HCT116 (cell line): ENCODE data around the gene N4BP2. TPM values are rescaled to one million over a fixed set of nuclear protein-coding genes. Genes with fewer than 3 reads are reported as not detected.
A peak's percentile ranks its signal among the peaks of the same experiment; 100 is the strongest.

Experiments
- ATAC-seq: fragments of 200-7000 bp; cut with Tn5 transposase; 2 replicates; pipeline ENCODE4 v1.9.1; 2020; ENCODE audit warnings: mild to moderate bottlenecking, moderate library complexity
- BruUV-seq: library from RNA; stranded (reverse); fragments of 400-500 nt; replicated peaks from 2 replicates; lab custom pipeline; 2021; lab: Mats Ljungman, UMichigan
- CTCF ChIA-PET: fragments of 300-600 bp; sonication (Branson Sonifier 250); formaldehyde crosslinking; loops from one replicate; lab custom pipeline; 2021; ENCODE audit warnings: antibody characterized with exemption; lab: Charles Lee
- POLR2A ChIA-PET: fragments of 300-600, 350-600 bp; sonication (Branson Sonifier 250); formaldehyde crosslinking; loops from one replicate; lab custom pipeline; 2021; ENCODE audit warnings: antibody characterized with exemption; lab: Charles Lee
- RAD21 ChIA-PET, 2 experiments: fragments of 300-600 bp; sonication (Branson Sonifier 250); formaldehyde crosslinking; loops; one replicate each; lab custom pipeline; 2023; ENCODE audit warnings: low total read pairs in 2 of 2; ENCODE audit not compliant: uncharacterized antibody in 2 of 2, unreplicated experiment in 2 of 2, low non-redundant PET in 1 of 2; lab: Charles Lee
- DNase-seq: peaks from one replicate; pipeline ENCODE4 v3.0.0-alpha.2; 2010; ENCODE audit warnings: low read depth, low spot score
- H2AFZ ChIP-seq: fragments of 200-600 bp; shearing (Covaris generic), sonication (generic); 2 replicates; pipeline ENCODE4 v1.6.1; 2017; ENCODE audit warnings: low read depth, mixed run types, mixed read lengths, antibody characterized with exemption, low read length; ENCODE audit not compliant: poor library complexity, severe bottlenecking
- H3K27ac ChIP-seq: 2 replicates; pipeline ENCODE4 v1.5.1; 2012; ENCODE audit warnings: low read depth, low read length
- H3K27me3 ChIP-seq: fragments of 200-600 bp; sonication (generic); 2 replicates; pipeline ENCODE4 v1.6.1; 2016; ENCODE audit warnings: mixed run types, low read length, mixed read lengths; ENCODE audit not compliant: insufficient read depth
- H3K36me3 ChIP-seq, 2 experiments: fragments of 200-500 bp in 1 of 2; fragments of 200-600 bp in 1 of 2; sonication (Bioruptor generic) in 1 of 2; sonication (generic) in 1 of 2; 2 replicates each; pipeline versions ENCODE4 v1.5.1 to v1.6.1; 2014 to 2016; ENCODE audit warnings: low read length in 2 of 2, inconsistent platforms in 1 of 2, mixed read lengths in 1 of 2, mixed run types in 1 of 2; ENCODE audit not compliant: insufficient read depth in 2 of 2, control insufficient read depth in 1 of 2
- H3K4me1 ChIP-seq, 2 experiments: fragments of 200-600 bp in 1 of 2; sonication (generic) in 1 of 2; 2 replicates each; pipeline versions ENCODE4 v1.5.1 to v1.6.1; 2012 to 2017; ENCODE audit warnings: low read length in 2 of 2, inconsistent platforms in 1 of 2, mild to moderate bottlenecking in 1 of 2, mixed read lengths in 1 of 2, mixed run types in 1 of 2, moderate library complexity in 1 of 2; ENCODE audit not compliant: insufficient read depth in 2 of 2, control insufficient read depth in 1 of 2
- H3K4me2 ChIP-seq: fragments of 200-600 bp; sonication (generic); 2 replicates; pipeline ENCODE4 v1.6.1; 2017; ENCODE audit warnings: mixed run types, low read length, mixed read lengths
- H3K4me3 ChIP-seq, 2 experiments: fragments of 200-600 bp in 1 of 2; sonication (generic) in 1 of 2; replicated peaks in 1 of 2; 2 replicates each; pipeline ENCODE4 v1.5.1; 2011 to 2016; ENCODE audit warnings: low read length in 2 of 2, control low read depth in 1 of 2, low read depth in 1 of 2, mild to moderate bottlenecking in 1 of 2, mixed read lengths in 1 of 2, mixed run types in 1 of 2
- H3K79me2 ChIP-seq: fragments of 200-600 bp; sonication (generic); 2 replicates; pipeline ENCODE4 v1.6.1; 2017; ENCODE audit warnings: mild to moderate bottlenecking, mixed run types, low read length, moderate library complexity, mixed read lengths; ENCODE audit not compliant: insufficient read depth
- H3K9ac ChIP-seq: fragments of 200-600 bp; sonication (generic); 2 replicates; pipeline ENCODE4 v1.6.1; 2016; ENCODE audit warnings: low read length, mixed read lengths
- H3K9me2 ChIP-seq: fragments of 200-600 bp; sonication (generic), shearing (Covaris generic); 2 replicates; pipeline ENCODE4 v1.6.1; 2017; ENCODE audit warnings: mixed run types, mild to moderate bottlenecking, moderate library complexity; ENCODE audit not compliant: insufficient read depth
- H3K9me3 ChIP-seq, 2 experiments: fragments of 200-500 bp in 1 of 2; fragments of 200-600 bp in 1 of 2; sonication (Bioruptor generic) in 1 of 2; sonication (generic) in 1 of 2; 2 replicates each; pipeline ENCODE4 v1.6.1; 2014 to 2017; ENCODE audit warnings: low read length in 2 of 2, mixed read lengths in 2 of 2, inconsistent platforms in 1 of 2, low read depth in 1 of 2, mild to moderate bottlenecking in 1 of 2, mixed run types in 1 of 2, moderate library complexity in 1 of 2; ENCODE audit not compliant: control insufficient read depth in 1 of 2, insufficient read depth in 1 of 2
- H4K20me1 ChIP-seq: fragments of 200-600 bp; sonication (generic), shearing (Covaris generic); 2 replicates; pipeline ENCODE4 v1.6.1; 2017; ENCODE audit warnings: mixed run types, mild to moderate bottlenecking, moderate library complexity; ENCODE audit not compliant: insufficient read depth
- CBX3 ChIP-seq: IDR thresholded peaks from 2 replicates; pipeline ENCODE4 v1.6.1; 2012; ENCODE audit warnings: low read depth
- CTCF ChIP-seq, 3 experiments: fragments of 200-600 bp in 1 of 3; sonication (generic) in 1 of 3; IDR thresholded peaks in 2 of 3; conservative IDR thresholded peaks in 1 of 3; 2 replicates each; pipeline ENCODE4 v1.5.1; 2012 to 2017; ENCODE audit warnings: low read depth in 2 of 3, low read length in 2 of 3, antibody characterized with exemption in 1 of 3, borderline replicate concordance in 1 of 3, control low read depth in 1 of 3, mild to moderate bottlenecking in 1 of 3, mixed read lengths in 1 of 3, mixed run types in 1 of 3, moderate library complexity in 1 of 3; ENCODE audit not compliant: insufficient read depth in 1 of 3
- EGR1 ChIP-seq: IDR thresholded peaks from 2 replicates; pipeline ENCODE4 v1.6.1; 2012; ENCODE audit warnings: low read depth
- EZH2 ChIP-seq: fragments of 200-600 bp; sonication (generic); IDR thresholded peaks from 2 replicates; pipeline ENCODE4 v1.6.1; 2017; ENCODE audit warnings: antibody characterized with exemption, mixed run types
- EZH2phosphoT487 ChIP-seq: fragments of 200-600 bp; IDR thresholded peaks from 2 replicates; pipeline ENCODE4 v1.6.1; 2018; ENCODE audit warnings: antibody characterized with exemption, borderline replicate concordance
- FOSL1 ChIP-seq: IDR thresholded peaks from 2 replicates; pipeline ENCODE4 v1.6.1; 2012; ENCODE audit warnings: low read depth
- MAX ChIP-seq: IDR thresholded peaks from 2 replicates; pipeline ENCODE4 v1.6.1; 2012
- POLR2A ChIP-seq: IDR thresholded peaks from 2 replicates; pipeline ENCODE4 v1.7.0; 2011; ENCODE audit warnings: borderline replicate concordance; ENCODE audit not compliant: insufficient read depth, insufficient read length; ENCODE audit errors: extremely low read depth
- POLR2AphosphoS5 ChIP-seq: IDR thresholded peaks from 2 replicates; pipeline ENCODE4 v1.6.1; 2011; ENCODE audit warnings: mild to moderate bottlenecking, low read depth, low read length, moderate library complexity
- RAD21 ChIP-seq: IDR thresholded peaks from 2 replicates; pipeline ENCODE4 v1.6.1; 2012; ENCODE audit warnings: low read depth, mild to moderate bottlenecking
- REST ChIP-seq: IDR thresholded peaks from 2 replicates; pipeline ENCODE4 v1.6.1; 2012; ENCODE audit warnings: low read depth
- SRF ChIP-seq: IDR thresholded peaks from 2 replicates; pipeline ENCODE4 v1.6.1; 2012; ENCODE audit warnings: low read depth
- ZBTB33 ChIP-seq: IDR thresholded peaks from 2 replicates; pipeline ENCODE4 v1.6.1; 2011; ENCODE audit warnings: mild to moderate bottlenecking, low read length, moderate library complexity; ENCODE audit not compliant: insufficient replicate concordance; ENCODE audit errors: extremely low read depth
- ZFX ChIP-seq: fragments of 450-650 bp; IDR thresholded peaks from 2 replicates; pipeline ENCODE4 v1.6.1; 2017
- intact Hi-C: fragments of 100-400 bp; cut with micrococcal nuclease; formaldehyde crosslinking; loops from 2 replicates; pipeline ENCODE4 v1.10.0; 2022
- total RNA-seq: library from RNA; stranded (reverse); gene quantifications from one replicate; pipeline ENCODE4 v1.2.1, GENCODE V29; 2021; ENCODE audit not compliant: unreplicated experiment

N4BP2 gene
- total RNA-seq, 1 experiment from 2014 or later, result 7.0 TPM

GRCh38 chr4:40149960-40150385 is 93.3 kb downstream of the N4BP2 start:
- H3K79me2 ChIP-seq, result no peaks in the 10 kb centered on the region
- H3K27me3 ChIP-seq, result no peaks in the 10 kb centered on the region
- intact Hi-C loops, result loop anchor here (1.0 to 10.0 kb wide), 3 partner anchors 159 to 565 kb away; no protein-coding TSS in a partner anchor
- no peak overlapping the region for H2AFZ ChIP-seq
- H3K9ac ChIP-seq, result no peak overlapping the region
- BruUV-seq, result no TSS peak
- no peak overlapping the region for H3K4me3 ChIP-seq
- H3K27ac ChIP-seq, result no peak overlapping the region
- ChIA-PET CTCF (interaction anchor here (0.7 to 0.8 kb wide), 2 partner anchors 19 to 160 kb away, joined by 3 to 6 read pairs; no protein-coding TSS in a partner anchor), RAD21 (no interaction called here), POLR2A (no interaction called here)
- no peaks in the 10 kb centered on the region for H4K20me1 ChIP-seq
- H3K4me1 ChIP-seq, result no peaks in the 10 kb centered on the region
- H3K9me2 ChIP-seq, result no peaks in the 10 kb centered on the region
- H3K9me3 ChIP-seq, result peaks cover 3 to 18% of the 10 kb centered on the region in 2 experiments; a peak in 1 of 4 replicates
- H3K4me2 ChIP-seq, result no peak overlapping the region
- H3K36me3 ChIP-seq, result peaks cover 0 to 8% of the 10 kb centered on the region in 2 experiments; a peak in 1 of 4 replicates
- DNase-seq (peak; percentile 71), ATAC-seq (peak; percentile 80)
- TF ChIP-seq ZFX, result no peak
- no peak for TF ChIP-seq FOSL1
- no peak for TF ChIP-seq POLR2A
- TF ChIP-seq RAD21, result peak; percentile 86
- TF ChIP-seq MAX, result no peak
- no peak for TF ChIP-seq EZH2
- peak; percentile 71 to 83 (median 79) for TF ChIP-seq CTCF (IDR thresholded peaks at IDR 0.05 in 2 of 3, conservative IDR thresholded peaks at IDR 0.05 in 1 of 3; ENCODE audit: borderline replicate concordance in 1 of 3, insufficient read depth in 1 of 3, low read depth in 2 of 3, low read length in 2 of 3)
- no peak for TF ChIP-seq EZH2phosphoT487
- no peak for TF ChIP-seq POLR2AphosphoS5
- peak; percentile 39; the same call in 1 of the 2 replicates for TF ChIP-seq CBX3
- TF ChIP-seq EGR1, result no peak
- TF ChIP-seq REST, result no peak
- TF ChIP-seq SRF, result no peak
- no peak for TF ChIP-seq ZBTB33
